Stomach (tissue), 9 donors: ENCODE measurements around the gene GRK2. TPM values are rescaled to one million over a fixed set of nuclear protein-coding genes. Genes with fewer than 3 reads are reported as not detected.

Source experiments
- DNase-seq, 2 donors: peaks; one replicate each; pipeline versions ENCODE4 v3.0.0 to v3.0.0-alpha.2; 2013 to 2019
- H3K27ac ChIP-seq, 5 donors: fragments of 200-600 bp in 4 of 5; sonication (generic) in 4 of 5; one replicate each; pipeline ENCODE4 v1.5.1; 2013 to 2019; ENCODE audit warnings: mild to moderate bottlenecking in 1 of 5, moderate library complexity in 1 of 5
- H3K27me3 ChIP-seq, 3 donors: fragments of 200-600 bp; sonication (generic); one replicate each; pipeline ENCODE4 v1.5.1; 2017 to 2019; ENCODE audit warnings: mixed run types in 1 of 3
- H3K36me3 ChIP-seq, 4 donors: fragments of 200-600 bp; sonication (generic); 1 replicate in 3 of 4; 2 replicates in 1 of 4; pipeline ENCODE4 v1.5.1; 2016 to 2019
- H3K4me1 ChIP-seq, 4 donors: fragments of 200-600 bp; sonication (generic); one replicate each; pipeline ENCODE4 v1.5.1; 2016 to 2019
- H3K4me3 ChIP-seq, 4 donors: fragments of 200-600 bp; sonication (generic) in 3 of 4; one replicate each; pipeline ENCODE4 v1.5.1; 2016 to 2019; ENCODE audit warnings: mild to moderate bottlenecking in 1 of 4
- H3K9me3 ChIP-seq, 4 donors: fragments of 200-600 bp; sonication (generic); one replicate each; pipeline ENCODE4 v1.5.1; 2016 to 2019
- CTCF ChIP-seq, 7 experiments: fragments of 450-650 bp in 4 of 7; fragments of 200-600 bp in 3 of 7; sonication (generic) in 3 of 7; IDR thresholded peaks; one replicate each; pipeline ENCODE4 v1.5.1; 2016 to 2019; ENCODE audit warnings: antibody characterized with exemption in 7 of 7, control low read depth in 2 of 7, mild to moderate bottlenecking in 1 of 7
- EP300 ChIP-seq: sonication (generic); formaldehyde crosslinking; IDR thresholded peaks from one replicate; pipeline ENCODE4 v1.6.1; 2017; ENCODE audit warnings: antibody characterized with exemption
- POLR2A ChIP-seq, 4 donors: fragments of 450-650 bp; IDR thresholded peaks; one replicate each; pipeline ENCODE4 v1.6.1; 2016; ENCODE audit warnings: antibody characterized with exemption in 4 of 4, control low read depth in 2 of 4, mild to moderate bottlenecking in 1 of 4, moderate library complexity in 1 of 4
- POLR2AphosphoS5 ChIP-seq, 3 donors: sonication (generic); formaldehyde crosslinking; IDR thresholded peaks; one replicate each; pipeline ENCODE4 v1.6.1; 2016; ENCODE audit warnings: antibody characterized with exemption in 3 of 3
- WGBS, 5 donors: extraction: QIAGEN DNeasy Blood & Tissue Kit in 3 of 5; methylation state at CpG; one replicate each; pipeline versions ENCODE4 v1.1.5 to v1.1.7; 2013 to 2018; 5-methylcytosine and 5-hydroxymethylcytosine counted together
- intact Hi-C: fragments of 100-400 bp; cut with DNase I; formaldehyde crosslinking; loops from one replicate; pipeline ENCODE4 v1.15.1; 2023; ENCODE audit warnings: low total_unique reads
- polyA plus RNA-seq, 3 donors: library from polyadenylated mRNA; stranded (reverse); fragments of 200-250 nt; gene quantifications; one replicate each; pipeline ENCODE4 v1.2.3, GENCODE V29; 2013
- total RNA-seq, 5 donors: library from RNA; depleted of rRNA; stranded (reverse); fragments of >200 nt; gene quantifications; one replicate each; pipeline versions ENCODE4 v1.1.0 to v1.2.3, GENCODE V29; 2014 to 2016
- donor health status: healthy with polysubstance abuse.
- donor health status: Bipolar disorder and iron deficiency.
- donor health status: healthy.

GRK2 gene
- total and polyA plus RNA-seq, 8 donors: 44.0 to 266 (median 86.2) TPM

- Histone ChIP-seq H3K4me3 (no peak overlapping the region), H3K36me3 (peaks cover 97 to 100% (median 98%) of the 10 kb centered on the region in 4 donors), H3K9me3 (no peaks in the 10 kb centered on the region), H3K27me3 (no peaks in the 10 kb centered on the region), H3K4me1 (peaks cover 0 to 44% (median 12%) of the 10 kb centered on the region in 4 donors), H3K27ac (no peak overlapping the region)
- intact Hi-C loops: no loop called here
- DNase-seq: peak in 1 of 2 donors; percentile 58
- TF ChIP-seq EP300 (no peak), CTCF (IDR thresholded peaks at IDR 0.05) (no peak), POLR2AphosphoS5 (IDR thresholded peaks at IDR 0.05) (no peak), POLR2A (IDR thresholded peaks at IDR 0.05) (no peak)
These were observed 17.6 kb upstream of the GRK2 start for GRCh38 chr11:67248653-67249052.

GRCh38 chr11:67250059-67251043 lies 15.9 kb upstream of the GRK2 start:
- peaks cover 97 to 100% (median 98%) of the 10 kb centered on the region in 4 donors for H3K36me3 ChIP-seq
- TF ChIP-seq EP300 (no peak), POLR2AphosphoS5 (IDR thresholded peaks at IDR 0.05) (no peak), CTCF (IDR thresholded peaks at IDR 0.05) (no peak), POLR2A (IDR thresholded peaks at IDR 0.05) (no peak)
- DNase-seq: no peak
- intact Hi-C loops: loop anchor here (10.0 kb wide), 1 partner anchor 134 kb away; no protein-coding TSS in a partner anchor
- peaks cover 0 to 43% (median 13%) of the 10 kb centered on the region in 4 donors for H3K4me1 ChIP-seq
- no peak overlapping the region for H3K27ac ChIP-seq
- 93 to 94% (median 93%) methylated on average over 37 of the region's 37 CpGs for WGBS, 5 donors
- no peaks in the 10 kb centered on the region for H3K9me3 ChIP-seq
- no peaks in the 10 kb centered on the region for H3K27me3 ChIP-seq
- no peak overlapping the region for H3K4me3 ChIP-seq

- Histone ChIP-seq H3K4me3 (no peak overlapping the region), H3K9me3 (no peaks in the 10 kb centered on the region), H3K27me3 (no peaks in the 10 kb centered on the region), H3K27ac (no peak overlapping the region), H3K4me1 (peaks cover 0 to 43% (median 13%) of the 10 kb centered on the region in 4 donors), H3K36me3 (peaks cover 96 to 100% (median 99%) of the 10 kb centered on the region in 4 donors)
- 80 to 88% (median 87%) methylated on average over 1 of the region's 1 CpG for WGBS, 5 donors
- DNase-seq: no peak
- intact Hi-C loops: loop anchor here (10.0 kb wide), 1 partner anchor 133 kb away; no protein-coding TSS in a partner anchor
- TF ChIP-seq POLR2A (IDR thresholded peaks at IDR 0.05) (no peak), CTCF (IDR thresholded peaks at IDR 0.05) (no peak), POLR2AphosphoS5 (IDR thresholded peaks at IDR 0.05) (no peak), EP300 (no peak)
These were observed 14.4 kb upstream of the GRK2 start for GRCh38 chr11:67251841-67252240.

- DNase-seq: peak in 1 of 2 donors; percentile 81
- TF ChIP-seq CTCF (IDR thresholded peaks at IDR 0.05): peak in 1 of 7 experiments; percentile 18
- no peak for TF ChIP-seq POLR2AphosphoS5 (IDR thresholded peaks at IDR 0.05)
- 73 to 87% (median 79%) methylated on average over 3 to 4 of the region's 4 CpGs for WGBS, 5 donors
- Histone ChIP-seq H3K27ac (peak overlapping the region in 3 of 5 donors; percentile 1 to 28 (median 6)), H3K9me3 (no peaks in the 10 kb centered on the region), H3K27me3 (no peaks in the 10 kb centered on the region), H3K4me3 (no peak overlapping the region), H3K36me3 (peaks cover 90 to 96% (median 95%) of the 10 kb centered on the region in 4 donors), H3K4me1 (peaks cover 0 to 43% (median 13%) of the 10 kb centered on the region in 4 donors)
- intact Hi-C loops: loop anchor here (10.0 kb wide), 1 partner anchor 132 kb away; no protein-coding TSS in a partner anchor
These were observed 13.4 kb upstream of the GRK2 start for GRCh38 chr11:67252831-67253239.
